M059J (cell line): ENCODE measurements around the gene IGFL1. TPM values are rescaled to one million over a fixed set of nuclear protein-coding genes. Genes with fewer than 3 reads are reported as not detected.
"Not testable (repeated sequence)": the region's sequence is repeated elsewhere in the genome, so short reads cannot be mapped to it uniquely, and the experiment has no call there.

Experiments used
- DNase-seq: peaks from one replicate; pipeline ENCODE4 v3.0.0-alpha.2; 2012; ENCODE audit warnings: low read depth
- total RNA-seq: library from RNA; depleted of rRNA; stranded (reverse); fragments of >200 nt; shearing (Covaris generic); gene quantifications from 2 replicates; pipeline ENCODE4 v1.2.3, GENCODE V29; 2014

Gene IGFL1
- total RNA-seq, 1 experiment from 2014 or later, result not detected

DNA sequence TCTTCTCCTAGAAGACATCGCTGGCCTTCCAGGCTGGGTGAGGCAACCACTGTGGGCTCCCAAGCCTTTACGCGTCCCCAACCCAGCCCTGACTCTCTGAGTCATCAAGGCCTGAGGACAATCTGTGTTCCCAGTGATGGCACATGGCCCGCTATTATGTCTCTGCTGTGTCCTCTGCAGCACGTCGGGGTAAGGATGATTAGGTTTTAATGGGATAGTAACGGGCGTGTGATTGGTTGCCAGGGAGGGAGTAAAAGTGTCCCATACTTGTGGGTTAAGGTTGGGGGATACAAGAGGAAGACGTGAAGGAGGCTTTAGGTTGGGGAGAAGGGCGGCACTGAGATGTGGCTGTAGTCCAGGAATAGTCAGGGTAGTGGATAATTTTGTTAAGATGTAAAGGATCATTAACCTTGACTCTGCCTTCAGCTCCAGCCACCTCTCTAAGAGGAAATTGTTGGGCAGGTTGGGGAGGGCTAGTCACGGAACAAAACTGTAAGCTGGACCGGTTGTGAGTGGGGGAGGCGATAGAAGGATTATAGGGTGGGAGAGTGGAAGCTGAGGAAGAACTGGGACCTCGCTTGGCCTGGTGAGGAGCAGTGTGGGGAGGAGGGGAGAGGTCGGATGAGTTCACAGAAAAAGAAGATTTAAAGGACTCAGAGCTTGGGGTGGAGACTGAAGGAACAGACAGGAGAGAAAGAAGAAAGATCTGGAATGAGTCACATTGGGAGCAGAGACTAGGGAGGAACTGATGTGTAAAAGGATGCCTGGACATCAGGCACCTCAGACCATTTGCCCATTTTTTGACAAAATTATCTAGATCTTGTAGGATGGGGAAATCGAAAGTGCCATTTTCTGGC, 27.9 kb upstream of the IGFL1 start:
- peak; percentile 77 for DNase-seq

DNA sequence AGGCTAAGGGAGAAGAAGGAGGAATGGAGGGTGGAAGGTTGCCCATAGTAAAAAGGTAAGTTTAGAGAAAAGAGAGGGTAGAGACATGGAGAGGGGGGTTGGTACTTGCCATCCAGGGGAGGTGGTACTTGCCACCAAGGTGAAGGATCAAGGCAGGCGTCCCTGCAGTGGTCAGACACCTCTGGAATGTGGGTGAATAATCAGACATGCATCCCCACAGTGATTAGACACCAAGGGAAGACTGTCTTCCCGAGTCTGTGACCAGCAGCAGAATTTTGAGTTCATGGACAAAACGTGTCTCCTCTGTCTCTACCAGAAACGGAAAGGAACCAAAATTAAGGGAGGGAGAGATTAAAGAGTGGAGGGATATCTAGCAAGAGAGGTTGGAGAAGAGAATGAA, 27.1 kb upstream of the IGFL1 start:
- peak; percentile 42 for DNase-seq

DNA sequence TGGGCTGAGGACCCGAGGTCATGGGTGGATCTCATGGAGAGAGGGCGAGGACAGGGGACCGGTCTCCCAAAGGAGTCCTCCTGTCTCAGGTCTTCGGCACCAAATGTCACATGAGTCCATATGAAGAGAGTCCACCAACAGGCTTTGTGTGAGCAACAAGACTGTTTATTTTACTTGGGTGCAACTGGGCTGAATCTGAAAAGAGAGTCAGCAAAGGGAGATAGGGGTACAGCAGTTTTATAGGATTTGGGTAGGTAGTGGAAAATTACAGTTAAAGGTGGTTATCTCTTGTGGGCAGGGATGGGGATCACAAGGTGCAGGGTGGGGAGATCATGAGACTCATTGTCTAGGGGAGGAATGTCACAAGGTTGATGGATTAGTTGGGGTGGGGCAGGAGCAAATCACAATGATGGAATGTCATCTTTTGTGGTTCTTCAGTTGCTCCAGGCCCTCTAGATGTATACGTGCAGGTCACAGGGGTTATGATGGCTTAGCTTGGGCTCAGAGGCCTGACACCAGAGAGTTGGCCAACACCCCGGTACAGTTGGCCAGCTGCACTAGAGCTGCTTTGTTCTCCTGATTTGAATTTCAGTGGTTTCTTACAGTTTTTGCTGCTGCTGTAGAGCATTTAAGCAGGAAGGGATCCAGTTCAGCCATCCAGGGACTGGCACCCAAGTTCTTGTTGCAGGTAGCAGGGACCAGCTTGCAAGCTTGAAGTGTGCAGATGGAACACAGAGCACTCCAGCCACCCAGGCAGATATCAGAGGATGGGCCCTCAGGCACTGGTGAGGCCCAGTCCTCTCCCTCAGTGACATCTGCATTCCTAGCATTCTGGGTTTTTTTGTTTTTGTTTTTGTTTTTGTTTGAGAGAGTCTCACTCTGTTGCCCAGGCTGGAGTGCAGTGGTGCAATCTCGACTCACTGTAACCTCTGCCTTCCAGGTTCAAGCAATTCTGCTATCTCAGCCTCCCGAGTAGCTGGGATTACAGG, 26.4 kb upstream of the IGFL1 start:
- DNase-seq, result peak; percentile 60

DNA sequence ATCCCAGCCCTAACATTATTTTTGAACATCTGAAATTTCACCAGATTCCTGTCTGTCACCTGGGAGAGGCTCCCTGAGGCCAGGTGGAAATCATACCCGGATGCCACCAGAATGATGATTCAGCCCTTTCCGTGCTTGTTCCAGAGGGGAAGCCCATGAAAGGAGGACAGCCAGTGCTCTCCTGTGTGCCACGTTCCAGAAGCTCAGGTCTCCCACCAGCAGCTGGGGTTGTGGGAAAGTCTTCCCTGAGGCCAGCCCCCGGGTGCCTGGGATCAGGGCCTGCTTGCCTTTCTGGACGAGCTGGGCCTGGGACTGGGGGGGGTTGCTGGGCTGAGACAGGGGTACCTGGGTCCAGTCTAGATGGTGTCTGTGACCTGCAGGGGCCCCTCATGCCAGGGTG, 25.5 kb upstream of the IGFL1 start:
- DNase-seq, result no peak

DNA sequence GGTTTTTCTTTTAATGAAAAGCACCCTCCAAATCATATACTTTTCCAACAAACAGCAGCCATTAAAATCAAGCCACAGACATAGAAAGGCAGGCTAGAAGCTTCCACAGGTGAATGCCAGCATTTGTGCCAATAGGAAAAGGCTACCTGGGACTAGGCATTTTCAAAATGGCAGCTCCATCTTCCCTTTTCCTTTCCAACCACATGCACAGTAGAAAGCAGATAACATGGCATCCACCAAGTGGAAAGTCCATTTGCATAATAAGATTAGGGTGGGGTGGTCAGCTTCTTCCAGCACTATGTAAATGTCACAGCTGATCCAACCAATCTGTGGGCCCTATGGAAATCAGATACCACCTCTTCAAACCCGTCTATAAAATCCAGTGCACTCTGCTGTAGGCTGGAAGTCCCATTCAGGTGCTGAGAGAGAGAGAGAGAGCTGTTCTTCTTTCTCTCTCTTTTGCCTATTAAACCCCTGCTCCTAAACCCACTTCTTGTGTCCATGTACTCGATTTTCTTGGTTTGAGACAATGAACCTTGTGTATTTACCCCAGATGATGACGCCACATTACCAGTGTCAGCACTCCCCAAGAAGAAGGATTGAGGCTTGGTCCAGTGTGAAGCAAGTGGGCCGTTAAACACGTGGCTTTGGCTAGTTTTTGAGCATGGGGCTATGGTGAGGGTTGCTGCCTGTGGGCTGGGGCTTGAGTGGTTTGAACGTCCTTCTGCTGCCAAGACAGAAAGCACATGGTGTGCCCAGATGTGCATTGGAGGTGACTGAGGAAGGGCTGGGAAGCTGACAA, 24.2 kb upstream of the IGFL1 start:
- DNase-seq, result no peak

DNA sequence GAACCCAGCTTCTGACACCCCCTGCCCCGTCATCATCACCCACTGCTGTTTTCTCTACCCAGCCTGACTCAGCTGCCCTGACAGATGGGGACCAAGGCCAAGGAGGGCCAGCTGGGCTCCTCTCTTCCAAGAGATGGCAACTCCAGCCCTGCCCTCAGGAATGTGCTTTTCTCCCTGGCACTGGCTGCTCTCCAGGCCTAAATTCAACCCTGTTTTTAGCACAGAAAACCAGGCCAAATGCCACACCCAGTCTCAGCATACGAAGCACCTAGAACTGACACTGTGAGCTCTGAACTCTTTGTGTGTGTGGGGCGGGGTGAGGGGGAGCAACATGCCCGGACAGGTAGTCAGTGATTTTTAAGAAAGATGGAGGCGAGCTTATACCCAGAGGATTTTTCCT, 23.4 kb upstream of the IGFL1 start:
- peak; percentile 49 for DNase-seq

DNA sequence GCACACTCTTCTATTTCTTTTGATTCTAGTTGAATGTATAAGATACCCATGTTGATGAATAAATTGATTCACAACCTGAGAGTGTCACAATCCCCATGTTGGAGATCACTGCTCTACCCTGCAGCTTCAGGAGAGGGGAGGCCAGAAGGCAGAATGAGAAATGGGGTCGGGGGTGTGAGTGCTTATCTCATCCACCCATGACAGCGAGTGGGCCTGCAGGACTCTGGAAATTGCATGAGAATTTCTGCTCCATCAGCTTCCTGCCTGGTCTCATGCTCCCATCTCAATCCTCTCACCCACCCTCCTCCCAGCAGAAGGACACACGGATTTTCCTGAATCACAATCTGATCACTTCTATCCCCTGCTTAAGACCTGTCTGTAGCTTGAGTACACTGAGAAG, 22.9 kb upstream of the IGFL1 start:
- no peak for DNase-seq

DNA sequence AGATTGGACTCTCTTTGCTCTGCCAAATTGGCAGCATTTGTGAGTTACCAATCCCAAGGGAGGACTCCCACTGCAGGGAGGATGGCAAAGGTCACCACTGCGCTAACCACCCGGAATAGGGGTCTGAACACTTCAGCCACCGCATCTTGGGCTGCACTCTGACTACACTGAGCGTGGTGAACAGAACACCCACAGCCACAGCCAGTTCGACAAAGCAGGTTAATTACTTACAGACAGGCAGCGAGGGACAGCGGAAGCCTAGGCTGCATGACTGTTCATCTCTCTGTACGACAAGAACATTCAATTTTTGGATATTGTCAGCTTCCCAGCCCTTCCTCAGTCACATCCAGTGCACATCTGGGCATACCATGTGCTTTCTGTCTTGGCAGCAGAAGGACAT, 21.7 kb upstream of the IGFL1 start:
- DNase-seq, result not testable (repeated sequence)

DNA sequence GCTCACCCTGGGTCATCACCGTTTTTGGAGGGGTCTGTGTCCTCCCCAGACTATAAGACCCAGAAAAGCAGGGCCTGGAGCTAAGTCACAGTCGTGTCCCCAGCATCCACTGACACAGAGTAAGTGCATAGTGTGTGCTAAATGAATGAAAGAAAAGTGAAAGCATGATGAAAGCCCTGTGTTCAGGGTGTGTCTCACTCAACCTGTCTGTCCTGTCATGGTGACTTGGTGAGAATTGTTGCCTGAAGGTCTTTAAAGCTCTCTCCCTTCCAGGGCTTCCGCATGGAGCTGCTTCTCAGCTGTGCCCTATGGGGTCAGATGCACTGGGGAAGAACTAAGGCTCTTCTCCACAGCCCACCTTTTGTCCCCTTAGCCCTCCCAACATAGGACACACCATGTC, 20.5 kb upstream of the IGFL1 start:
- no peak for DNase-seq

DNA sequence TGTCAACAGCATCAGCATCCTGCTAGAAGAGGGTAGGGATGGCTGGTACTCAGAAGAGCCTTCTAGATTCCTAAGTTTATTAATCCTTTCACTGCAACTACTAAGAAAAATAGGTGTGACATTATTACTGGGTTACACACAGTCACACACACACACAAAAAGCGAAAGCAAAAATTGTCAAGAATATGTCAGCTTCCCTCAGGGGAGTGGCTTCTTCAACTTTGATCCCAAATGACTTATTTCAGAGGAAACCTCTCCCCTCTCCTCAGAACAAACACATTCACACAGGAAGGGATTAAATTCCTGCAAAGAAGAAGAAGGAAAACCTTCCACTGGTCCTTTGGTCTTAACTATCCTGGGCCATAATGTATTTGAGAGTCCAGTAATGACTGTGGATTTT, 20.1 kb upstream of the IGFL1 start:
- DNase-seq, result no peak

DNA sequence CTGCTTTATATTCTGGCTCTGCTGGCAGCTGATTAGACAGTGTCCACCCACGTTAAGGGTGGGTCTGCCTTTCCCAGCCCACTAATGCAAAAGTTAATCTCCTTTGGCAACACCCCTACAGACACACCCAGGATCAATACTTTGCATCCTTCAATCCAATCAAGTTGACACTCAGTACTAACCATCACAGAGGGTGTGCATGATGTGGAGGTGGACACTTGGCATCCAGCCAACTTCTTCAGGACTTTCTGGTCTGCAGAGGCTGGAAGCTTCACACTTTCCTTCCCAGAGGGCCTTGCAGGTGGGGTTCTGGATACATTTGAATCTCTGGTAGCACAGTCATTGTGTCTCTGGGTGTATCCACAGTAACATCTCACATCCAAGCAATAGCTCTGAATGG, 18.9 kb upstream of the IGFL1 start:
- DNase-seq, result no peak

DNA sequence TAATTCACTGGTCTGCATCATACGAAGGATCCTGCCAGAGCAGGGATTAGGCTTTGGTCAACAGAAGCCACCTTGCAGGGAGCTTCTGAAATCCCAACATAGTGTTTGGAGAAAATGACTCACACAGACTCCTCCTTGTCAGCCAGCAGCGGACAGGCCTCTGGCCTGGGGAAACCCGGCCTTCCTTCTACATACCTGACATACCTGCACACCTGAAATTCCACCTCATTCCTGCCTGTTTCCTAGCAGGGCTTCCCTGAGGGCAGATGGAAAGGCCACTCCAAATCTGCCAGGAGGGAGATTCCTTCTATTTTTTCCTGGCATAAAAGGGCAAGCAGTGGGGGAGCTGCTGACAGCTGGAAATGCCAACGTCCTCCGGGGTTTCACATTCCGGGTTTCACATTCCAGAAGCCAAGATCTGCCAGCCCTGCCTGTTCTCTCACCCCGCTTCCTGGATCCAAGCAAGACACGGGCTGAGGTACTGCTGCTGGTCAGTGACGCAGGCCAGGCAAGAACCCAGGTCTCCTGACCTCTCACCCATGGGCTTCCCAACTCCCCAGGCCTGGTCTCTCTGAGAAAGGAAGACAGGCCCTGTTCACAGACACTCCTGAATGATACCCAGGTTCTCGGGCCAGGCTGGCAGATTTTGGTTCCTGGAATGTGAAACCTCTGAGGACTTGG, 18.2 kb upstream of the IGFL1 start:
- peak; percentile 84 for DNase-seq

DNA sequence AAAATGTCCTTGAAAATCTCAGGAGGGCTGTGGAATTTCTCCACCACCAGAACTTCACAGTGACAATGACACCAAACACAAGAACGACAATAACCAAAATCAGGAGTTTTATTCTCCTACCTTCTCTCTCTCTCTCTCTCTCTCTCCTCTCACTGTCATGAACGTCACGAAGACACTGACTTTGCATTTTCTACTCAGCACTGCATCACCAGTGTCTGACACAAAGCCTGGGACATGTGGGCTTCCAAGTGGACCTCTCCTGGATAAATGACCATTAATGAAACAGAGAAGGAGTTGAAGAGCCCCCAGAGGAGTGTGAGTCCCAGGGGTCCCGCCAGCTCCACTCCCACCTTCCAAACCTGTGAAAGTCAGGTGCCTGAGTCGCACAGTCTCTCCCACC, 16.9 kb upstream of the IGFL1 start:
- not testable (repeated sequence) for DNase-seq

DNA sequence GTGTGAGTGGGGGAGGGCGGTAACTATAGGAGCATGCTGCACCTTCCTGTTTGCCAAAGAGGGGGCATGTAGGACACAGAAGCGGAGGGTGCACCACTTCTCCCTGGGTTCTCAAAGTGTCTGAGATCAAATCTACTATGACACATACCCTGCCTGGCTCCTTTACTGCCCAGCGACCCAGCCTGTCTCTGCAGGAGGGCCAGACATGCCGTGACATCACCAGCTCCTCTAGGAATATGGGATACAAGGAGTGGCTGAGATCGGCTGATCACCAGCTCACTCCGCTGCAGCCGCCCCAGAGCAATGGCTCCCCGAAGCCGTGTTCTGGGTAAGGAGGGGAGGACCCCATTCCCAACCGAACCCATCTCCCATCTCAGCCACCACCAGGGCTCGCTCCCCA, 16.4 kb upstream of the IGFL1 start:
- DNase-seq, result peak; percentile 54

DNA sequence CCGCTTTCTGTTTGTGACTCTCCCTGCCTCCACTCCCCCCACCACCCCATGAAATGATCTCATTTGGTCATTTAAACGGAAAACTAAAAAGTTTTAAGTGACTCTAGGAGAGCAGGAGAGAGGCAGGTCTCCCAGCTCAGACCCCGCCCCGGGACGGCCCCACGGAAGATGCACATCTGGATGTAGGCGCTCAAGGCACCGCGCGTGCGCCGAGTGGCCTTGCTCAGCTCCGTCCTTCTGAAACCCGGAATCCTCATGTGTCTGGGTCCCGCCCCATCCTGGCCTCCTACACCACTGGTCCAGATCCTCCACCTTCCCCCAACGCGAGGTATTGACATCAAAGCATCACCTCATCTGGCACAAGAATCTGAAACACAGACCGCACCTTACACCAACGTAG, 15.7 kb upstream of the IGFL1 start:
- DNase-seq, result no peak

DNA sequence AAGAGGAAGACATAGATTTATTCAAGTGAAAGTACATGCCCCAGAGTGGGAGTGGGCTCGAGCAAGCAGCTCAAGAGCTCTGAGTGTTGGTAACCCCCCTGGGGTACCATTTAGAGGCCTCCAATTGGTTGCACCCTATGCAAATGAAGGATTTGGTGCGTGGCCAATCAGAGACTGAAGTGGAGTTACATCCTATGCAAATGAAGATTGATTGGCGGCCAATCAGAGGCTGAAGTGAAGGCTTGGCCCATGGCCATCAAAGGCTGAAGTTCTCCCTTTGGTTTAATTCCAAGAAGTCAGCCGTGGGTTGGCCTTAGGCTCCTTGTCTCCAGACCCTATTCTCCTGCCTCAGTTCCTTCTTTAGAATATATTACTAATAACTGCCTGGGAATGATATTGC, 12.9 kb upstream of the IGFL1 start:
- DNase-seq, result no peak

DNA sequence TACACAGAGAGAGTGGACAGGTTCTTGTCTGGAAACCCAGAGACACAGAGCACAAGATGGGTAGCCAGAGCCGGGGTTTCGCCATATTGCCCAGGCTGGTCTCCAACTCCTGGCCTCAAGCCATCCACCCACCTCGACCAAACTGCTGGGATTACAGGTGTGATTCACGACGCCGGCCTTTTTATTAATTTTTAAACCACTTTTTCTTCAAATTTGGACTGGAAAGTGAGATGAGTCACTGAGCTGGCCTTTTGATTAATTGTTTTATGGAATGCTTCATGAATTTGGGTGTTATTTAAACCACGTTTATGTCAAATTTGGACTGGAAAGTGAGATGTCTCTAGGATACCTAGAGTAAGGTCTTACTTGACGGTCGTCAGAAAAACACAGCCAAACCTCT, 12.1 kb upstream of the IGFL1 start:
- no peak for DNase-seq

DNA sequence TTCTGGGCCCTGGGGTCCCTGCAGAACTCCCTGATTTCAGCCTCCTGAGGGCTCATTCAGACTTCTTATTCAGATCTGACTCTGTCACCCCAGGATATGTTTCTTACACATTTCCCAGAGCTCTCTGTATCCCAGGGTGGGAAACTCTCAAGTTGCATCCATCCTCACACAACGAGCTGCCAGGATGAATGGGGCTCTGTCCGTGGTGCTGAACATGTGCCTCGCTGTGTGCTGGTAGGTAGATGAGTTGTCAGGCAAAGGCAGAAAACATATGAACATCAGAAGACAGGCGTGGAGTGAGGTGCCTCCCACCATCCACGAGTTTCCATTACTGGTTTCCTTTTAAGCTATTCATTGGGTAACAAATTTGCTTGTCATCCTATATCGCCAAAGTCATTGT, 11.4 kb upstream of the IGFL1 start:
- peak; percentile 31 for DNase-seq

DNA sequence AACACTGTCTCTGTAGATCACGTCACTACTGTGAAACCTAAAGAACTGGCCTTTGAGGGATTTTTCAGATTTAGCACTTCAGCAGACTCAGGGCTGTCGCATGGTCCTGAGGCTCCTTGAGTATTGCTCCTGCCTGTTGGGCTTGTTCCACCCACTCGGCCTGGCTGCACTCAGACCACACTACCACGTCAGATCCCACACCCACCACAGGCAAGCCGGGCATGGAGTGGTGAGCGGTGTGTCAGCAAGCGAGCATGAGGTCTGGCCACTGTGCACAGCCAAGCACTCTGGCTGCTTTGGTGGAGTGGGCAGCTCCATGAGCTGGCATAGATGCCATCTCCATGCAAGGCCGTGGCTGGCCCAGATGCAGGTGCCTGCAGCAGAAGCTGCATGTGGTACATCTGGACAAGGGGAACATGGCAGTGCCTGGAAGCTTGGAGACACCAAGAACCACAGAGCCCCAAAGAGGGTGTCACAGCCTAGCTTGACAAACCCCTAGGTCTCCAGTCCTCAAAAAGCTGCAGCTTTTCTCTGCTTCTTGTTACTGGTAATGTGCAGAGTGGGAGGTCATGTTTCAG, 9.4 kb upstream of the IGFL1 start:
- DNase-seq, result no peak

DNA sequence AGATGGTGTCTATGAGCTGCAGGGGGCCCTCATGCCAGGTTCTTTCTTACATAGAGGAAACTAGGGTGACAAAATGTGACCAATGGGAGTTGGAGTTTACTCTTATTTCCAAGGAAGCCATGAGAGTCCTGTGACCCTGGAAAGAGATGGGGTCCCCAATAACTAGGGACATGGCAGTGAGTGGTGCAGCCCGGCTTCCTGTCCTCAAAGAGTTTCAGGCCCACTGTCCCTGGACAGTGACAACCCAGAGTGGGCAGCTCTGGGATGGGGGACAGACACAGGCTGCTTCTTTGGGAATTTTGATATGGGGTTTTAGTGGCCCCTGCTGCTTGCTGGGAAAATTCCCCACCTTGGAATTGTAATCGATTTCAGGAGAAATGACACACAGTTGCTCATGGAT, 8.4 kb upstream of the IGFL1 start:
- DNase-seq, result no peak
